PC-3 (cell line): ENCODE measurements around the gene UQCR10. TPM values are rescaled to one million over a fixed set of nuclear protein-coding genes. Genes with fewer than 3 reads are reported as not detected.

Experiments used
- ATAC-seq: fragments of 200-7000 bp; cut with Tn5 transposase; 2 replicates; pipeline ENCODE4 v1.9.1; 2020; ENCODE audit warnings: mild to moderate bottlenecking, moderate library complexity
- BruUV-seq: library from RNA; stranded (reverse); fragments of 400-500 nt; replicated peaks from 2 replicates; lab custom pipeline; 2021; lab: Mats Ljungman, UMichigan
- CTCF ChIA-PET: fragments of 300-600 bp; sonication (Branson Sonifier 250); formaldehyde crosslinking; loops from one replicate; lab custom pipeline; 2022; ENCODE audit warnings: antibody characterized with exemption; lab: Charles Lee
- POLR2A ChIA-PET: fragments of 300-600 bp; sonication (Branson Sonifier 250); formaldehyde crosslinking; loops from one replicate; lab custom pipeline; 2022; ENCODE audit warnings: antibody characterized with exemption; ENCODE audit not compliant: unreplicated experiment; lab: Charles Lee
- DNase-seq: peaks from one replicate; pipeline ENCODE4 v3.0.0-alpha.2; 2015
- H2AFZ ChIP-seq: fragments of 300-600 bp; sonication (generic); 2 replicates; pipeline ENCODE4 v1.6.0; 2016; ENCODE audit warnings: antibody characterized with exemption, low read length
- H3F3A ChIP-seq: fragments of 300-600 bp; sonication (generic); one replicate; pipeline ENCODE4 v1.6.0; 2017; ENCODE audit warnings: antibody characterized with exemption, low read length, control low read depth, mild to moderate bottlenecking; ENCODE audit not compliant: unreplicated experiment
- H3K27ac ChIP-seq: fragments of 300-600 bp; sonication (generic); 2 replicates; pipeline ENCODE4 v1.5.1; 2016; ENCODE audit warnings: mild to moderate bottlenecking, low read length
- H3K27me3 ChIP-seq: fragments of 300-600 bp; sonication (generic); 2 replicates; pipeline ENCODE4 v1.6.1; 2016; ENCODE audit warnings: low read length, mixed read lengths
- H3K36me3 ChIP-seq: fragments of 300-600 bp; sonication (generic); 2 replicates; pipeline ENCODE4 v1.6.1; 2016; ENCODE audit warnings: low read depth, mixed run types, low read length, mixed read lengths
- H3K4me1 ChIP-seq: fragments of 300-600 bp; sonication (generic); 2 replicates; pipeline ENCODE4 v1.5.1; 2016; ENCODE audit warnings: low read length; ENCODE audit not compliant: insufficient read depth
- H3K4me2 ChIP-seq: fragments of 300-600 bp; sonication (generic); 2 replicates; pipeline ENCODE4 v1.6.0; 2016; ENCODE audit warnings: low read length
- H3K4me3 ChIP-seq: fragments of 300-600 bp; sonication (generic); 2 replicates; pipeline ENCODE4 v1.5.1; 2016; ENCODE audit warnings: mild to moderate bottlenecking, low read length, mixed read lengths
- H3K79me2 ChIP-seq: fragments of 300-600 bp; sonication (generic); 2 replicates; pipeline ENCODE4 v1.6.1; 2017; ENCODE audit warnings: low read length, mixed read lengths
- H3K9ac ChIP-seq: fragments of 300-600 bp; sonication (generic); 2 replicates; pipeline ENCODE4 v1.6.0; 2016; ENCODE audit warnings: mild to moderate bottlenecking, low read length
- H3K9me2 ChIP-seq: fragments of 300-600 bp; sonication (generic); replicated peaks from 2 replicates; pipeline ENCODE4 v1.6.1; 2016; ENCODE audit warnings: mixed run types, low read length, mixed read lengths
- H3K9me3 ChIP-seq: fragments of 300-600 bp; sonication (generic); 2 replicates; pipeline ENCODE4 v1.6.1; 2016; ENCODE audit warnings: low read length, mixed read lengths
- H4K20me1 ChIP-seq: fragments of 300-600 bp; sonication (generic); 2 replicates; pipeline ENCODE4 v1.6.1; 2016; ENCODE audit warnings: low read length, mixed read lengths
- CTCF ChIP-seq: fragments of 300-600 bp; sonication (generic); conservative IDR thresholded peaks from 2 replicates; pipeline ENCODE4 v1.5.1; 2017; ENCODE audit warnings: antibody characterized with exemption, low read depth, mild to moderate bottlenecking, low read length
- EZH2 ChIP-seq: fragments of 300-600 bp; sonication (generic); IDR thresholded peaks from one replicate; pipeline ENCODE4 v1.6.1; 2017; ENCODE audit warnings: antibody characterized with exemption, mild to moderate bottlenecking, low read length; ENCODE audit not compliant: unreplicated experiment
- EZH2phosphoT487 ChIP-seq: fragments of 300-600 bp; sonication (generic); IDR thresholded peaks from 2 replicates; pipeline ENCODE4 v1.6.1; 2018; ENCODE audit warnings: mild to moderate bottlenecking, antibody characterized with exemption, low read length, borderline replicate concordance
- intact Hi-C: fragments of 100-400 bp; cut with micrococcal nuclease; formaldehyde crosslinking; loops from 2 replicates; pipeline ENCODE4 v1.9.0; 2023
- total RNA-seq: library from RNA; depleted of rRNA; stranded (reverse); fragments of >200 nt; gene quantifications from 2 replicates; pipeline ENCODE4 v1.2.3, GENCODE V29; 2014

The UQCR10 gene
- total RNA-seq, 1 experiment from 2014 or later: 196 TPM

- Histone ChIP-seq H3K27me3 (peaks cover 8% of the 10 kb centered on the region), H3K4me2 (peak overlapping the region; percentile 73), H3K9me2 (no peaks in the 10 kb centered on the region), H3K4me3 (peak overlapping the region; percentile 50; the same call in 1 of the 2 replicates), H3K27ac (no peak overlapping the region), H3K9ac (no peak overlapping the region), H3K4me1 (no peaks in the 10 kb centered on the region; the same call in 1 of the 2 replicates), H2AFZ (0 out of 2 replicates have a peak overlapping the region, but pooled peaks have one; percentile 48), H4K20me1 (no peaks in the 10 kb centered on the region), H3K9me3 (no peaks in the 10 kb centered on the region), H3F3A (no peaks in the 10 kb centered on the region), H3K79me2 (no peaks in the 10 kb centered on the region), H3K36me3 (no peaks in the 10 kb centered on the region)
- CTCF ChIA-PET: no interaction called here
- no peak; the same call in 1 of the 2 replicates for ATAC-seq
- intact Hi-C loops: no loop called here
- DNase-seq: no peak
- no TSS peak for BruUV-seq
- POLR2A ChIA-PET: no interaction called here
- TF ChIP-seq EZH2phosphoT487 (0 out of 2 replicates have a peak, but pooled peaks have one; percentile 26), EZH2 (peak; percentile 44), CTCF (no peak)
Measured at GRCh38 chr22:29720811-29721323, 46.3 kb upstream of the UQCR10 start.

DNA sequence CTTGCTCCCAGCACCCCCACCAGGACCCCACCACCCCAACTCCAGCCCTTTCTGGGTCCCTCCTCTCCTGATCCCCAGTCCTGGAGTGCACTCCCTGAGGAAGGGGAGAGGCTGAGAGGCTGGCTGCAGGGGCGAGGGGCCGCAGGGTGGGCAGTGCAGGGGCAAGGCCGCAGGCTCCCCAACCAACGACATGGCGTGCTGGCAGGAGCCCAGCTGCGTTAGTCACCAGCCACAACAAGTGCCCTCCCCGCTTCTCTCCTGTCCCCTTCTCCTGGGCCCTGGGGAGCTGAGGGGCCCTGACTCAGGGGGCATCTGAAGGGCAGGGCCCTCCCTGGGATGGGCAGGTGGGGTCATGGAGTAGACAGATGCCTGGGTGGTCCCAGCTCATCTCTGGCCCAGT lies 45.0 kb upstream of the UQCR10 start:
- Histone ChIP-seq H3K9me2 (no peaks in the 10 kb centered on the region), H3K4me2 (no peak overlapping the region), H3K9me3 (no peaks in the 10 kb centered on the region), H3K9ac (no peak overlapping the region), H2AFZ (no peak overlapping the region), H3K4me1 (no peaks in the 10 kb centered on the region; the same call in 1 of the 2 replicates), H3K4me3 (no peak overlapping the region), H3K36me3 (no peaks in the 10 kb centered on the region), H3K79me2 (no peaks in the 10 kb centered on the region), H4K20me1 (no peaks in the 10 kb centered on the region), H3F3A (no peaks in the 10 kb centered on the region), H3K27ac (no peak overlapping the region), H3K27me3 (peaks cover 8% of the 10 kb centered on the region)
- peak; percentile 37 for DNase-seq
- intact Hi-C loops: no loop called here
- TF ChIP-seq CTCF (no peak), EZH2 (no peak), EZH2phosphoT487 (no peak)
- ChIA-PET POLR2A (no interaction called here), CTCF (no interaction called here)
- no TSS peak for BruUV-seq
- peak; percentile 46; the same call in 1 of the 2 replicates for ATAC-seq

DNA sequence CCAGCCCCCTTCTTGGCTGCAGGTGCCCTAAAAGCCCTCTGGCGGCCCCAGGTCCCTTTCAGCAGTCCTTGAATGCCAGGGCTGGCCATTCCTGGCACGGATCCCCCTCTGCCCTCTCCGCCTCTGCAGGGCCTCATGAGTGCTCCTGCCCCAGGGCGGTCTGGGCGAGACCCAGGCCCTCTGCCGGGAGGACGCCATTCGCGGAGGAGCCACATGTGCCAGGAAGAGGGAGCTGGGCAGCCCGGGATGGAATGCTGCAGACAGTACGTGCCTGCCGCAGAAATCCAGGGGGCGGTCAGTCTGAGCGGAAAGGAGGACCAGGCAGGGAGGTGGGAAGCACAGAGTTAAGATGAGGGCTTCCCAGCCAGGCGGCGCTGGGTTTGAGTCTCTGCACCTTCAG lies 44.6 kb upstream of the UQCR10 start:
- no TSS peak for BruUV-seq
- ChIA-PET CTCF (no interaction called here), POLR2A (no interaction called here)
- no peaks in the 10 kb centered on the region for H3K79me2 ChIP-seq
- no peak overlapping the region for H3K27ac ChIP-seq
- TF ChIP-seq EZH2 (no peak), EZH2phosphoT487 (no peak)
- H3K9me3 ChIP-seq: no peaks in the 10 kb centered on the region
- ATAC-seq (no peak), DNase-seq (no peak)
- no peak overlapping the region for H3K4me2 ChIP-seq
- H3K27me3 ChIP-seq: peaks cover 8% of the 10 kb centered on the region
- H3K4me1 ChIP-seq: no peaks in the 10 kb centered on the region; the same call in 1 of the 2 replicates
- H4K20me1 ChIP-seq: no peaks in the 10 kb centered on the region
- no peak overlapping the region for H3K9ac ChIP-seq
- intact Hi-C loops: no loop called here
- H3K36me3 ChIP-seq: no peaks in the 10 kb centered on the region
- H3K4me3 ChIP-seq: no peak overlapping the region
- H2AFZ ChIP-seq: no peak overlapping the region
- H3F3A ChIP-seq: no peaks in the 10 kb centered on the region
- no peaks in the 10 kb centered on the region for H3K9me2 ChIP-seq
